Esophagus muscularis mucosa (tissue), 4 donors: ENCODE data around the gene GALNS. TPM values are rescaled to one million over a fixed set of nuclear protein-coding genes. Genes with fewer than 3 reads are reported as not detected.

Experiments used
- DNase-seq: peaks from one replicate; pipeline ENCODE4 v3.0.0-alpha.2; 2017; ENCODE audit errors: extremely low spot score
- H3K27ac ChIP-seq, 4 donors: fragments of 200-600 bp; sonication (generic); replicated peaks in 1 of 4; 1 replicate in 3 of 4; 2 replicates in 1 of 4; pipeline ENCODE4 v1.5.1; 2016 to 2019; ENCODE audit warnings: mild to moderate bottlenecking in 1 of 4
- H3K27me3 ChIP-seq, 4 donors: fragments of 200-600 bp; sonication (generic); one replicate each; pipeline versions ENCODE4 v1.5.1 to v1.6.0; 2016 to 2019
- H3K36me3 ChIP-seq, 4 donors: fragments of 200-600 bp; sonication (generic); one replicate each; pipeline ENCODE4 v1.5.1; 2016 to 2019
- H3K4me1 ChIP-seq, 4 donors: fragments of 200-600 bp; sonication (generic); one replicate each; pipeline ENCODE4 v1.5.1; 2016 to 2019
- H3K4me3 ChIP-seq, 4 donors: fragments of 200-600 bp; sonication (generic); 1 replicate in 2 of 4; 2 replicates in 2 of 4; pipeline ENCODE4 v1.5.1; 2016 to 2019; ENCODE audit warnings: mild to moderate bottlenecking in 4 of 4, moderate library complexity in 1 of 4
- H3K9me3 ChIP-seq, 4 donors: fragments of 200-600 bp; sonication (generic); 1 replicate in 3 of 4; 2 replicates in 1 of 4; pipeline ENCODE4 v1.5.1; 2016 to 2019
- EP300 ChIP-seq: sonication (generic); formaldehyde crosslinking; IDR thresholded peaks from one replicate; pipeline ENCODE4 v1.6.1; 2017; ENCODE audit warnings: antibody characterized with exemption
- POLR2A ChIP-seq: fragments of 450-650 bp; IDR thresholded peaks from one replicate; pipeline ENCODE4 v1.6.1; 2017; ENCODE audit warnings: antibody characterized with exemption, moderate library complexity, mild to moderate bottlenecking, low read depth
- POLR2AphosphoS5 ChIP-seq, 2 donors: sonication (generic); formaldehyde crosslinking; IDR thresholded peaks; one replicate each; pipeline ENCODE4 v1.6.1; 2017; ENCODE audit warnings: antibody characterized with exemption in 2 of 2
- WGBS: methylation state at CpG from one replicate; pipeline ENCODE4 v1.1.5; 2018; 5-methylcytosine and 5-hydroxymethylcytosine counted together
- intact Hi-C: fragments of 100-400 bp; cut with DNase I; formaldehyde crosslinking; loops from one replicate; pipeline ENCODE4 v1.15.1; 2023
- total RNA-seq, 4 donors: library from RNA; depleted of rRNA; stranded (reverse); fragments of >200 nt; gene quantifications; one replicate each; pipeline versions ENCODE4 v1.1.0 to v1.2.1, GENCODE V29; 2016
- TF ChIP-seq, protein P1 (sequence below), 3 experiments: fragments of 200-600 bp in 2 of 3; fragments of 450-650 bp in 1 of 3; sonication (generic) in 2 of 3; IDR thresholded peaks; one replicate each; pipeline ENCODE4 v1.5.1; 2017 to 2019; ENCODE audit warnings: antibody characterized with exemption in 3 of 3, mild to moderate bottlenecking in 2 of 3, moderate library complexity in 1 of 3

GALNS gene
- total RNA-seq, 4 donors from 2014 or later = 9.5 to 19.1 (median 11.0) TPM

DNA sequence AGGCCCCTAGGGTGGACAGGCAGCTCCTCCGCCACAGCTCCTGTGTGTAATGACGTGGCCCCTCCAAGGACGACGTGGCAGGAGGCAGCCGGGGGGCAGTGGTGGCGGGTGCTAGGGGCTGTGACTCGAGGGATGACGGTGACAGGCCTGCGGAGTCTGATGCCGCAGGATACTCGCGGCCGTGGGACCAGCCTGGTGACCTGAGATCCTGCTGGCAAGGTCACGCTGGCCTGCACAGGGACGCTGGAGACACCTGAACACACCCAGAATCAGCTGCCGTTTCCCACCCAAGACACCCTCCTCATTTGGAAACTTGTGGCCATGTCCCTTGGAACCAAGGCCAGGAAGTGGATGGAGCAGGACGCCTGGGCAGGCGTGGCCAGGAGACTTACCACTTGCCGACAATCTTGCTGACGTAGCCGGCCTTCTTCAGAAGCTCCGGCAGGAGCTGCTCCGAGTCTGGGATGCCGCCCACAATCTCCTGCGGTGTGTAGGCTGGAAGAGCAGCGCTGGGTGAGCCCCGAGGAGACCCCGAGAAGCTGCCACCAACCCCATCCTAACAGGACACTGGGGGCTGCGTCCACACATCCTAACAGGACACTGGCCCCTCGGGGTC is 16.0 kb downstream of the GALNS start:
- WGBS = 96% methylated on average over 17 of the region's 30 CpGs
- H3K4me1 ChIP-seq = no peaks in the 10 kb centered on the region
- peaks cover 24 to 71% (median 52%) of the 10 kb centered on the region in 4 donors for H3K36me3 ChIP-seq
- no peak overlapping the region for H3K4me3 ChIP-seq
- no peak for DNase-seq
- H3K27ac ChIP-seq = no peak overlapping the region
- no peak for TF ChIP-seq POLR2AphosphoS5 (IDR thresholded peaks at IDR 0.05)
- TF ChIP-seq, protein P1, sequence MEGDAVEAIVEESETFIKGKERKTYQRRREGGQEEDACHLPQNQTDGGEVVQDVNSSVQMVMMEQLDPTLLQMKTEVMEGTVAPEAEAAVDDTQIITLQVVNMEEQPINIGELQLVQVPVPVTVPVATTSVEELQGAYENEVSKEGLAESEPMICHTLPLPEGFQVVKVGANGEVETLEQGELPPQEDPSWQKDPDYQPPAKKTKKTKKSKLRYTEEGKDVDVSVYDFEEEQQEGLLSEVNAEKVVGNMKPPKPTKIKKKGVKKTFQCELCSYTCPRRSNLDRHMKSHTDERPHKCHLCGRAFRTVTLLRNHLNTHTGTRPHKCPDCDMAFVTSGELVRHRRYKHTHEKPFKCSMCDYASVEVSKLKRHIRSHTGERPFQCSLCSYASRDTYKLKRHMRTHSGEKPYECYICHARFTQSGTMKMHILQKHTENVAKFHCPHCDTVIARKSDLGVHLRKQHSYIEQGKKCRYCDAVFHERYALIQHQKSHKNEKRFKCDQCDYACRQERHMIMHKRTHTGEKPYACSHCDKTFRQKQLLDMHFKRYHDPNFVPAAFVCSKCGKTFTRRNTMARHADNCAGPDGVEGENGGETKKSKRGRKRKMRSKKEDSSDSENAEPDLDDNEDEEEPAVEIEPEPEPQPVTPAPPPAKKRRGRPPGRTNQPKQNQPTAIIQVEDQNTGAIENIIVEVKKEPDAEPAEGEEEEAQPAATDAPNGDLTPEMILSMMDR (IDR thresholded peaks at IDR 0.05) = no peak
- no peak for TF ChIP-seq POLR2A
- no peak for TF ChIP-seq EP300
- no peaks in the 10 kb centered on the region for H3K9me3 ChIP-seq
- H3K27me3 ChIP-seq = no peaks in the 10 kb centered on the region
- intact Hi-C loops = no loop called here

- Histone ChIP-seq H3K4me1 (no peaks in the 10 kb centered on the region), H3K36me3 (peaks cover 24 to 78% (median 59%) of the 10 kb centered on the region in 4 donors), H3K27me3 (no peaks in the 10 kb centered on the region), H3K27ac (no peak overlapping the region), H3K4me3 (no peak overlapping the region), H3K9me3 (no peaks in the 10 kb centered on the region)
- intact Hi-C loops = no loop called here
- WGBS = 92% methylated on average over 22 of the region's 24 CpGs
- no peak for DNase-seq
- TF ChIP-seq POLR2AphosphoS5 (IDR thresholded peaks at IDR 0.05) (no peak), EP300 (no peak), POLR2A (no peak)
- TF ChIP-seq, protein P1 (IDR thresholded peaks at IDR 0.05) = no peak
Measured at GRCh38 chr16:88839745-88840599, 16.8 kb downstream of the GALNS start.

GRCh38 chr16:88839026-88839529 is 17.7 kb downstream of the GALNS start:
- Histone ChIP-seq H3K36me3 (peaks cover 24 to 83% (median 63%) of the 10 kb centered on the region in 4 donors), H3K27ac (no peak overlapping the region), H3K9me3 (no peaks in the 10 kb centered on the region), H3K4me1 (no peaks in the 10 kb centered on the region), H3K4me3 (no peak overlapping the region), H3K27me3 (no peaks in the 10 kb centered on the region)
- WGBS = 90% methylated on average over 28 of the region's 39 CpGs
- TF ChIP-seq POLR2AphosphoS5 (IDR thresholded peaks at IDR 0.05) (no peak), EP300 (no peak), POLR2A (no peak)
- TF ChIP-seq, protein P1 (IDR thresholded peaks at IDR 0.05) = no peak
- intact Hi-C loops = no loop called here
- DNase-seq = no peak

DNA sequence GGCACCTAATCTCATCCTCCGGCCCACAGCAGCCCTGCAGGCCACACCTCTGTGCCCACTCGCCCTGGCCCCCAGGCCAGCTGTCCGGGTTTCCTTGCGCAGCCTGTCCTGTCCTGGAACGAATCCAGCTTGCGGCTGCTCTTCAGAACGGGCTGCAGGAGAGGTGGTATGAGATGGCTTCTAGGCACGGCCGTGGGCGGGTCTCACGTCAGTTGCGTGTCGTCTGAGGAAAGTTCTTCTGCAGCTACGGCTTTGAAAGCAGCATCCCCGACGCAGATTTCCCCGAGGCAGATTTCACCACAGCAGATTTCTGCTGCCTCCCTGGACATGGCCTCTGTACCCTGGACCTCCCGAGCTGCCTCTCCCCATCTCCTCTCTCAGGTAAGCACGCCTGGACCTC is 18.2 kb downstream of the GALNS start:
- no peaks in the 10 kb centered on the region for H3K9me3 ChIP-seq
- 85% methylated on average over 19 of the region's 19 CpGs for WGBS
- no peaks in the 10 kb centered on the region for H3K4me1 ChIP-seq
- H3K4me3 ChIP-seq = no peak overlapping the region
- H3K27ac ChIP-seq = no peak overlapping the region
- no peak for DNase-seq
- intact Hi-C loops = no loop called here
- no peaks in the 10 kb centered on the region for H3K27me3 ChIP-seq
- TF ChIP-seq, protein P1 (IDR thresholded peaks at IDR 0.05) = no peak
- no peak for TF ChIP-seq POLR2A
- peaks cover 24 to 81% (median 63%) of the 10 kb centered on the region in 4 donors for H3K36me3 ChIP-seq
